Mesodermal cell (in vitro differentiated cells): ENCODE results near the gene ZNF37A.
A peak's percentile ranks its signal among the peaks of the same experiment; 100 is the strongest.

ENCODE experiments used
- H3K27ac ChIP-seq: 2 replicates; pipeline ENCODE4 v1.7.0; 2013; ENCODE audit warnings: mild to moderate bottlenecking, low read depth, low read length, moderate library complexity; ENCODE audit not compliant: severe bottlenecking
- H3K36me3 ChIP-seq: 2 replicates; pipeline ENCODE4 v1.7.1; 2013; ENCODE audit warnings: mild to moderate bottlenecking, low read length, moderate library complexity; ENCODE audit not compliant: control insufficient read depth, insufficient read depth
- H3K4me1 ChIP-seq: one replicate; pipeline ENCODE4 v1.7.1; 2013; ENCODE audit warnings: mild to moderate bottlenecking, low read length; ENCODE audit not compliant: insufficient read depth, control insufficient read depth, poor library complexity, severe bottlenecking
- H3K4me3 ChIP-seq: 2 replicates; pipeline ENCODE4 v1.7.0; 2013; ENCODE audit warnings: low read length, control low read depth, mild to moderate bottlenecking; ENCODE audit not compliant: insufficient read depth, poor library complexity, severe bottlenecking; ENCODE audit errors: extremely low read depth
- H3K9me3 ChIP-seq: 2 replicates; pipeline ENCODE4 v1.7.1; 2013; ENCODE audit warnings: mild to moderate bottlenecking, low read length, moderate library complexity; ENCODE audit not compliant: control insufficient read depth
- WGBS, 2 experiments: methylation state at CpG; one replicate each; pipeline ENCODE4 v1.1.5; 2013; ENCODE audit warnings: missing lambda C conversion rate in 2 of 2; ENCODE audit not compliant: insufficient coverage in 2 of 2; 5-methylcytosine and 5-hydroxymethylcytosine counted together

ZNF37A gene

GRCh38 chr10:38093816-38094157 lies 350 bp upstream of the ZNF37A start:
- WGBS, 2 experiments: 65% methylated on average over 12 to 14 of the region's 16 CpGs
- Histone ChIP-seq H3K36me3 (peaks cover 26% of the 10 kb centered on the region), H3K4me3 (peak overlapping the region; percentile 65)

GRCh38 chr10:38094927-38095574 lies 914 bp downstream of the ZNF37A start:
- WGBS, 2 experiments: 81 to 94% methylated on average over 12 to 18 of the region's 21 CpGs
- Histone ChIP-seq H3K9me3 (peaks cover 4% of the 10 kb centered on the region), H3K4me3 (peak overlapping the region; percentile 65), H3K27ac (no peak overlapping the region), H3K36me3 (peaks cover 35% of the 10 kb centered on the region), H3K4me1 (no peaks in the 10 kb centered on the region)

More at GRCh38 chr10:38093816-38094157, 350 bp upstream of the ZNF37A start:
- H3K9me3 ChIP-seq: peaks cover 4% of the 10 kb centered on the region
- no peak overlapping the region for H3K27ac ChIP-seq
- H3K4me1 ChIP-seq: no peaks in the 10 kb centered on the region

- peaks cover 48% of the 10 kb centered on the region for H3K36me3 ChIP-seq
- no peak overlapping the region for H3K27ac ChIP-seq
- no CpG with 5 or more reads among the region's 1 CpG for WGBS, 2 experiments
- H3K4me3 ChIP-seq: no peak overlapping the region
- no peaks in the 10 kb centered on the region for H3K4me1 ChIP-seq
- peaks cover 26% of the 10 kb centered on the region for H3K9me3 ChIP-seq
These were observed 8.7 kb downstream of the ZNF37A start for GRCh38 chr10:38102880-38103279.

GRCh38 chr10:38103756-38104155 lies 9.6 kb downstream of the ZNF37A start:
- WGBS, 2 experiments: 91 to 94% methylated on average over 2 of the region's 3 CpGs

GRCh38 chr10:38112159-38112558 lies 18.0 kb downstream of the ZNF37A start:
- peaks cover 47% of the 10 kb centered on the region for H3K9me3 ChIP-seq
- H3K36me3 ChIP-seq: peaks cover 38% of the 10 kb centered on the region
- WGBS, 2 experiments: 100% methylated on average over 1 of the region's 2 CpGs; no CpG with 5 or more reads in 1 of the 2 experiments
- no peak overlapping the region for H3K27ac ChIP-seq
- H3K4me3 ChIP-seq: no peak overlapping the region
- no peaks in the 10 kb centered on the region for H3K4me1 ChIP-seq

More at GRCh38 chr10:38103756-38104155, 9.6 kb downstream of the ZNF37A start:
- no peak overlapping the region for H3K27ac ChIP-seq
- H3K9me3 ChIP-seq: peaks cover 32% of the 10 kb centered on the region
- H3K4me1 ChIP-seq: no peaks in the 10 kb centered on the region
- peaks cover 48% of the 10 kb centered on the region for H3K36me3 ChIP-seq
- H3K4me3 ChIP-seq: no peak overlapping the region

- no CpG with 5 or more reads among the region's 3 CpGs for WGBS, 2 experiments
- no peak overlapping the region for H3K4me3 ChIP-seq
- no peaks in the 10 kb centered on the region for H3K4me1 ChIP-seq
- H3K27ac ChIP-seq: no peak overlapping the region
- H3K36me3 ChIP-seq: peaks cover 58% of the 10 kb centered on the region
- H3K9me3 ChIP-seq: peaks cover 80% of the 10 kb centered on the region
These were observed 24.1 kb downstream of the ZNF37A start for GRCh38 chr10:38118072-38118807.

- peaks cover 52% of the 10 kb centered on the region for H3K36me3 ChIP-seq
- H3K9me3 ChIP-seq: peaks cover 84% of the 10 kb centered on the region
- WGBS, 2 experiments: no CpG with 5 or more reads among the region's 1 CpG
- no peak overlapping the region for H3K4me3 ChIP-seq
- H3K27ac ChIP-seq: no peak overlapping the region
- H3K4me1 ChIP-seq: no peaks in the 10 kb centered on the region
These were observed 24.9 kb downstream of the ZNF37A start for GRCh38 chr10:38119038-38119437.

- H3K4me3 ChIP-seq: no peak overlapping the region
- WGBS, 2 experiments: 73 to 81% methylated on average over 2 of the region's 2 CpGs
- no peaks in the 10 kb centered on the region for H3K4me1 ChIP-seq
- H3K27ac ChIP-seq: no peak overlapping the region
- H3K36me3 ChIP-seq: no peaks in the 10 kb centered on the region
- peaks cover 54% of the 10 kb centered on the region for H3K9me3 ChIP-seq
These were observed 33.7 kb downstream of the ZNF37A start for GRCh38 chr10:38127812-38128211.

GRCh38 chr10:38143587-38143986 lies 49.5 kb downstream of the ZNF37A start:
- H3K4me1 ChIP-seq: no peaks in the 10 kb centered on the region
- WGBS, 2 experiments: no CpG with 5 or more reads among the region's 1 CpG
- H3K4me3 ChIP-seq: no peak overlapping the region
- no peak overlapping the region for H3K27ac ChIP-seq
- no peaks in the 10 kb centered on the region for H3K36me3 ChIP-seq
- H3K9me3 ChIP-seq: peaks cover 51% of the 10 kb centered on the region

GRCh38 chr10:38146579-38147333 lies 52.6 kb downstream of the ZNF37A start:
- H3K27ac ChIP-seq: no peak overlapping the region
- no peaks in the 10 kb centered on the region for H3K36me3 ChIP-seq
- H3K9me3 ChIP-seq: peaks cover 50% of the 10 kb centered on the region
- no peaks in the 10 kb centered on the region for H3K4me1 ChIP-seq
- WGBS, 2 experiments: 71 to 84% methylated on average over 10 to 11 of the region's 11 CpGs
- H3K4me3 ChIP-seq: no peak overlapping the region
